ENCODE results near the gene CNOT11.

Gene CNOT11

GRCh38 chr2:101274142-101274541 is 21.5 kb downstream of the CNOT11 start:
- DNase-seq (ENCODE audit: low read depth in 4 of 4, low spot score in 1 of 4), result no peak

DNA sequence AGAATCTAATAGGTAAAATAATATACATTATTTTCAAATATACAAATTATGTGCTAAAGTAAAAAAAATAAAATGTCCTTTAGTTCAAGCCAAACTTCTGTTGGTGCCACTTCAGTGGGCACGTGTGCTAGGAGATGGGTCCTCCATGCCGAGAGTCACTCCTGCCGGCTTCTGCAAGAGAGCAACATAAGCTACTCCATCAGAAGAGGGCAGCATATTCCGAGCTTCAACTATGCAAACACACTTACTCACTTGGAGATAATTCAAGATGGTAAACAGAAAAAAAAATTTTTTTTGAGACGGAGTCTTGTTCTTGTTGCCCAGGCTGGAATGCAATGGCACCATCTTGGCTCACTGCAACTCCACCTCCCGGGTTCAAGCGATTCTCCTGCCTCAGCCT is 24.4 kb downstream of the CNOT11 start:
- no peak for DNase-seq (ENCODE audit: low read depth in 4 of 4, low spot score in 1 of 4)

DNA sequence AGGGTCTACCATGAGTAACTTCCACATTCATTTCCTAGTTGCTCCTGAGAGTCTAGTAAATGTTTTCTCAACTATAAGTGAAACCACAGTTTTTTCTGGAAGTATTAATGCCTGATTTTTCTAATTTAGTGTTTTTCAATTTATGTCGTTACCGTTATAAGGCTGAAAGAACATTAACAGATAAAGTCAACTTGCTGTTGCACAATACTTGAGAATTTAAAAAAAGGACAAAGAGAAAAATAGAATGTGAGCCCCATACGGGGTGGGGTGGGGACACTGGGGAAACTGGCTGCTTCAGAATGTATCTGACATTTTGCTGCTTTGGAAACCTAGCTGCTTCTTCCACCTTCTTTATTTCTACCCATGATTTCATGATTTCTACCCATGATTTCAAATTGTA is 26.2 kb downstream of the CNOT11 start:
- no peak for DNase-seq (ENCODE audit: low read depth in 4 of 4, low spot score in 1 of 4)

- DNase-seq (ENCODE audit: low read depth in 4 of 4, low spot score in 1 of 4), result no peak
These were observed 28.8 kb downstream of the CNOT11 start for GRCh38 chr2:101281482-101281881.

- DNase-seq (ENCODE audit: low read depth in 4 of 4, low spot score in 1 of 4), result no peak
These were observed 30.3 kb downstream of the CNOT11 start for GRCh38 chr2:101282980-101283379.

DNA sequence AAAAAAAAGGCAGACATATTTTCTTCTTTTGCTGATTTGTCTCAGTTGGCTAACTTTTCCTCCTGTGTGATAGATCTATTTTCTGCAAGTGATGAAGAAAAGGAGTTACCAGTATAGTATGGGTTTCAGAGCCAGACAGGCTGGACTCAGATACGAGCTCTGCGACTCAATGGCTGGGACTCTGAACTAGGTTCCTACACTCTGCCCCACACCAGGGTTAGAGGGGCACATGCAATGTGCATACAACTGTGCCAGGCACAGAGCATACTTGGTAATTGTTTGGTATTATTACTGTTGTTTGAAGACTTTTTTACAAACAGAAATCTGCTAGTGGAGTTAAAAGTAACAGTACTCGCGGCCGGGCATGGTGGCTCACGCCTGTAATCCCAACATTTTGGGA is 34.0 kb downstream of the CNOT11 start:
- no peak for DNase-seq (ENCODE audit: low read depth in 4 of 4, low spot score in 1 of 4)

DNA sequence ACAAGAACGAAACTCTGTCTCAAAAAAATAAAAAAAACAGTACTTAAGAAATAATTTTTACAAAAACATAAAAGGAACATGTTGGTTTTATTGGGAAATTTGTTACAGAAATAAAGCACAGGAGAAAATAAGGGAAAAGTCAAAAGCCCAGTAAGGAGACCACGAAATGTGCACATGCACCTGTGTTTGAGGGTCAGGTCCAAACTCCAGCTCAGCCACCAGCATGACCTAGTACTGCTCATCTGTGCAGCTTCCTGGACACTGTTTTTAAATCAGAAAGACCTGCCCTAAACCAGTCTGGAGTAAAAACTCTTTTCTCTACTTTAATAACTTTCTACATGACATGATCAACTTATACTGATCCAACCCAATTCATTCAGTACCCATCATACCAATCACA is 34.6 kb downstream of the CNOT11 start:
- no peak for DNase-seq (ENCODE audit: low read depth in 4 of 4, low spot score in 1 of 4)

- no peak for DNase-seq (ENCODE audit: low read depth in 4 of 4, low spot score in 1 of 4)
These were observed 38.0 kb downstream of the CNOT11 start for GRCh38 chr2:101290711-101291110.

DNA sequence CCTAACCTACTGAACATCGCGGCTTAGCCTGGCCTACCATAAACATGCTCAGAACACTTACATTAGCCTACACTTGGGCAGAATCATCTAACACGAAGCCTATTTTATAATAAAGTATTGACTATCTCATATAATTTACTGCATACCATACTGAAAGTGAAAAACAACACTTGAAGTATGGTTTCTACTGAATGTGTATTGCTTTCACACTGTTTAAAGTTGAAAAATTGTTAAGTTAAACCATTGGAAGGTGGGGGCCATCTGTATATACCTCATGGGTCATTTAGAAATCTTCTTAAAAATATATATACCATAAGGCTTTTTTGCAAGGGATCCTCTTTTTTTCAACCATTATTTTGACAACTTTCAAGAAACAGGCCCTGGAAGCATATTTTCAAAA is 39.3 kb downstream of the CNOT11 start:
- no peak for DNase-seq (ENCODE audit: low read depth in 4 of 4, low spot score in 1 of 4)

- no peak for DNase-seq (ENCODE audit: low read depth in 4 of 4, low spot score in 1 of 4)
These were observed 40.9 kb downstream of the CNOT11 start for GRCh38 chr2:101293544-101293943.

GRCh38 chr2:101294861-101295260 is 42.2 kb downstream of the CNOT11 start:
- DNase-seq (ENCODE audit: low read depth in 4 of 4, low spot score in 1 of 4), result no peak

DNA sequence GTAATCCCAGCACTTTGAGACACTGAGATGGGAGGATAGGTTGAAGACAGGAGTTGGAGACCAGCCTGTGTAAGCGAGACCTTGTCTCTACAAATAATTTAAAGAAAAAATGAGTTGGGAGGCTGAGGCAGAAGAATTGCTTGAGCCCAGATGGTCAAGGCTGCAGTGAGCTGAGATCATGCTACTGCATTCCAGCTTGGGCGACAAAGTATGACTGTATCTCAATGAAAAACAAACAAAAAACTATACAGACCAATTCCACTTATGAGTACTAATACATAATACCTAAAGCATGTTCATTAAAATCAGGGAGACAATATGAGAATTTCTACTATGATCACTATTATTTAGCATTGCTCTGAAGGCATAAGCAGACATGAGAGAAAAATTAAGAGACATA is 43.2 kb downstream of the CNOT11 start:
- DNase-seq (ENCODE audit: low read depth in 4 of 4, low spot score in 1 of 4), result no peak

DNA sequence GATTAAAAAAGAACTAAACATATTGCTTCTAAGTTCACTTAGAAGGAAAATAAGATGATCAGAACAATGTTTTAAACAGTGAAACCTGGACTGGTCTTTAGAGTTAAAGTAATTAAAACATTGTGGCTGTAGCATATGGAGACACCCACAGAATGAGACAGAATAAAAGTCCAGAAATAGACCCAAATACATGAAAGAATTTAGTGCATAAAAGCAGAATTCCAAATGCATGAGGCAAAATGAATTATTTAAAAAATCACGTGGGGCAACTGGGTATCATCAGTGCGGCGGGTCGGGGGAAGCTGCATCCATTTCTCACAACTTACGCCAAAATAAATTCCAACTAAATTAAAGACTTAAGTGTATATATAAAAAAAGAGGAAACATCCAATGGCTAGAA is 43.7 kb downstream of the CNOT11 start:
- DNase-seq (ENCODE audit: low read depth in 4 of 4, low spot score in 1 of 4), result no peak

DNA sequence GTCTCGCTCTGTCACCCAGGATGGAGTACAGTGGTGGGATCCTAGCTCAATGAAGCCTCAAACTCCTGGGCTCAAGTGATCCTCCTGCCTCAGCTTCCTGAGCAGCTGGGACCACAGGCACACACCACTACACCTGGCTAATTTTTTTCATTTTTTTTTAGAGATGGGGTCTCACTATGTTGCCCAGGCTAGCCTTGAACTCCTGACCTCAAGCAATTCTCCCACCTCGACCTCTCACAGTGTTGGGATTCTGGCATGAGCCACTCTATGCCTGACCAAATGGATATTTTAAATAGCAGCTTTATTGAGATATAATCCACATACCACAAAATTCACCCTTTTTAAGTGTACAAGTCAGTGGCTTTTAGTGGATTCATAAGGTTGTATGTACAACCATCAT is 44.7 kb downstream of the CNOT11 start:
- DNase-seq (ENCODE audit: low read depth in 4 of 4, low spot score in 1 of 4), result no peak

DNA sequence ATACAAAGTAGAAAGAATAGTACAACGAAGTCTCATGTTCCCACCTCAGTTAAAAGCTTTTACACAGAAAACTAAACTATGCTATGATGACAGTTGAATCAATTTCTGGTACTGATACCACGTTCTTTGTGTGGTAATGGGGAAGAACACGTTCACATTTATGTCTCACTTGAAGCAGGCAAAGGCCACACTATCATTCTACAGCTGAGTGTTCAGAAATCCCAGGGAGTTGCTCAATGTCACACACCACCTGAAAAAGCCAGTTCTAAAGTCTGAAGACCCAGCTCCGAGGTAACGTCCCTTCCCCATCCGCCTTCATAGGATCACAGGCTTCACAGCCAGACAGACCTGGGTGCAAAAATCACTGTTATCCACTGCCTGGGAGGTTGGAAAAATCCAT is 46.9 kb downstream of the CNOT11 start:
- DNase-seq (ENCODE audit: low read depth in 4 of 4, low spot score in 1 of 4), result no peak

GRCh38 chr2:101300164-101300563 is 47.5 kb downstream of the CNOT11 start:
- DNase-seq (ENCODE audit: low read depth in 4 of 4, low spot score in 1 of 4), result no peak

GRCh38 chr2:101300836-101301235 is 48.1 kb downstream of the CNOT11 start:
- DNase-seq (ENCODE audit: low read depth in 4 of 4, low spot score in 1 of 4), result no peak

GRCh38 chr2:101302016-101302415 is 49.3 kb downstream of the CNOT11 start:
- DNase-seq (ENCODE audit: low read depth in 4 of 4, low spot score in 1 of 4), result no peak

GRCh38 chr2:101303688-101304087 is 51.0 kb downstream of the CNOT11 start:
- DNase-seq (ENCODE audit: low read depth in 4 of 4, low spot score in 1 of 4), result no peak

DNA sequence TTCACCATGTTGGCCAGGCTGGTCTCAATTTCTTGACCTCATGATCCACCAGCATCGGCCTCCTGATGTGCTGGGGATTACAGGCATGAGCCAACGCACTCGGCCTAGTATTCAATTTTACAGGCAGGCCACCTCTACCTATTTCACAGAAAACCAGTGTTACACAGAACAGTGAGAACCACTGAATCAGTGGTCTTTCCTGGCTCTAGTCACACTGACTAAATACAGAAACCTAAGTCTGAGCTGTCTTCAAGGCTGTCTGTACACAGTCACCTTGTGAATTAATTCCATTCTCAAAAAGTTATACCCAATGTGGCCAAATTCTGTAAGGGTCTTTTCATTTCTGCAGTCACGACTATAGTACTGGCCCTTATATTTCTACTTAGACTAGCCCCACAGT is 52.3 kb downstream of the CNOT11 start:
- DNase-seq (ENCODE audit: low read depth in 4 of 4, low spot score in 1 of 4), result no peak

DNA sequence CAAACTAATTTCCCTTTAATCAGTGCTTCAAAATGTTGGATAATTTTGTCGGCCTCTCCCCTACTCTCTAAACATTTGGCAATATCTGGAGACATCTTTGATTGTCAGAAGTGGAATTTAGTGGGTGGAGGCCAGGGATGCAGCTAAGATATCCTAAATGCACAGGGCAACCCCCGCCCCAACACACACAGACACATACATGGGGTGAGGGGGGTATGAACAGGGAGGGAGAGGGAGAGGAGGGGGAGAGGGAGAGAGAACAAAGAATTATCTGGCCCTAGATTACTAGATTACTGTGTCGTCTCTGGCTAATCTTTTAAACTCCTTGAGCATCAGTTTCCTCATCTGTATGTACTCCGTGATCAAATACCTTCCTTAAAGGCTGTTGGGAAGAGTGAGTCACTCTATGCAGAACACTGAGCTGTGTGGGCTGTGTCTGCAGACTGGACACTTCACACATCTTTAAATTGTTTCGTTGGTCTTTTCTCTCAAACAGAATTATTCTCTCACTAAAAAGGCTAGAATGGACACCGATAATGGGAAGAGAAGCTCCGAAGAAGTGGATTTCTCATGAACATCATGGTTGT is 52.9 kb downstream of the CNOT11 start:
- no peak for DNase-seq (ENCODE audit: low read depth in 4 of 4, low spot score in 1 of 4)

DNA sequence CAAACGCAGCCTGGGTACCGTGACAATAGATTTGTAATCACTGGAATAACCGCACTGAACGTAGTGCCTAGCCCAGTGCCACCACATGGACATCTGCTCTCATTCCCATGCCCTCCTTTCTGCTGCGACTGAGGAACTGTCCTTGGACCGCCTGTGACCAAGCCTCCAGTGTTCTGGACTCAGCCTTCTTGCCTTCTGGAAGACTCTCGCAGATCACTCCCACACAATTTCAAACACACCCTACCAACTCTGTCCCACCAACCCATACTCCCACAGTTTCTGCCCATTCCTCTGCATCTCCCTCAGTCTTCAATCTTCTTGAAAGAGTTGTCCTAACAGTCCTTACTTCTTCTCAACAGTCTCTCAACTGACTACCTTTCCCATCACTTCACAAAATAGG is 53.7 kb downstream of the CNOT11 start:
- DNase-seq (ENCODE audit: low read depth in 4 of 4, low spot score in 1 of 4), result no peak

- no peak for DNase-seq (ENCODE audit: low read depth in 4 of 4, low spot score in 1 of 4)
These were observed 54.8 kb downstream of the CNOT11 start for GRCh38 chr2:101307503-101307902.

DNA sequence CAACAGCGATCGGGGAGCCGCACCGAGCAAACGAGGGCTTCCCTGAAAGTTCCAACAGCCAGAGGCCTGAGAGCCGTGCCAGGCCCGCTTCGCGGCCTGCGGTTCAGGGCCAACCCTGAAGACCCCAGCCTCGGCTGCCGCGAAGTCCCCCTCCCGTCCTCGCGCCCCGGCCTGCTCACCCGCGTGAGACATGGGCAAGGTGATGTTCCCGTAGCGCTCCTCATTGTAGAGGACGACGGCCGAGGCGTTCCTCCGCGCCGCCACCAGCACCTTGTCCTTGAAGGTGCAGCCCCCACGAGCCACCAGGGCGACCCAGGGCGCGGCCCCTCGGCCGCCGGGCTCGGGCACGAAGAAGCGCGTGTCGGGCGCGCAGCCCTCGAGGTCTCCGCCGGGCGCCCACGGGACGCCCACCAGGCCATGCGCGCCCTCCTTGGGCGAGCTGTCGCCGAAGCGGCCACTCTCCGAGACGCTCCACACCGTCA is 55.3 kb downstream of the CNOT11 start:
- no peak for DNase-seq (ENCODE audit: low read depth in 4 of 4, low spot score in 1 of 4)
